ENCODE results near the gene GABRB1. TPM values are rescaled to one million over a fixed set of nuclear protein-coding genes. Genes with fewer than 3 reads are reported as not detected.

The GABRB1 gene
- total and polyA plus RNA-seq, 8 donors = 0.17 to 0.48 (median 0.32) TPM; not detected in 4

GRCh38 chr4:47054130-47054529 lies 22.8 kb downstream of the GABRB1 start:
- intact Hi-C loops (cut with DNase I) = no loop called here
- Histone ChIP-seq H3K4me1 (no peaks in the 10 kb centered on the region), H3K36me3 (no peaks in the 10 kb centered on the region), H3K27ac (no peak overlapping the region), H3K4me3 (no peak overlapping the region), H3K27me3 (peaks cover 0 to 4% of the 10 kb centered on the region in 2 donors), H3K9me3 (no peaks in the 10 kb centered on the region)
- ATAC-seq = peak; percentile 60
- no peak for TF ChIP-seq CTCF (IDR thresholded peaks at IDR 0.05)
- no peak for DNase-seq

GRCh38 chr4:47057991-47058390 lies 26.6 kb downstream of the GABRB1 start:
- ATAC-seq (no peak), DNase-seq (no peak)
- intact Hi-C loops (cut with DNase I) = no loop called here
- H3K36me3 ChIP-seq = no peaks in the 10 kb centered on the region
- H3K27me3 ChIP-seq = no peaks in the 10 kb centered on the region
- H3K4me1 ChIP-seq = no peaks in the 10 kb centered on the region
- H3K4me3 ChIP-seq = no peak overlapping the region
- no peak overlapping the region for H3K27ac ChIP-seq
- no peaks in the 10 kb centered on the region for H3K9me3 ChIP-seq
- no peak for TF ChIP-seq CTCF (IDR thresholded peaks at IDR 0.05)

GRCh38 chr4:47060561-47060960 lies 29.2 kb downstream of the GABRB1 start:
- intact Hi-C loops (cut with DNase I) = no loop called here
- no peak for DNase-seq
- Histone ChIP-seq H3K4me1 (no peaks in the 10 kb centered on the region), H3K27ac (no peak overlapping the region), H3K9me3 (no peaks in the 10 kb centered on the region), H3K4me3 (no peak overlapping the region), H3K27me3 (no peaks in the 10 kb centered on the region), H3K36me3 (no peaks in the 10 kb centered on the region)
- no peak for TF ChIP-seq CTCF (IDR thresholded peaks at IDR 0.05)
- no peak for ATAC-seq

- ATAC-seq (no peak), DNase-seq (no peak)
These were observed 30.1 kb downstream of the GABRB1 start for GRCh38 chr4:47061435-47061834.

GRCh38 chr4:47065051-47065481 lies 33.7 kb downstream of the GABRB1 start:
- no peaks in the 10 kb centered on the region for H3K36me3 ChIP-seq
- H3K27ac ChIP-seq = no peak overlapping the region
- intact Hi-C loops (cut with DNase I) = no loop called here
- no peak for ATAC-seq
- H3K4me1 ChIP-seq = no peaks in the 10 kb centered on the region
- no peaks in the 10 kb centered on the region for H3K27me3 ChIP-seq
- peak in 1 of 4 donors; percentile 28 for DNase-seq
- TF ChIP-seq CTCF (IDR thresholded peaks at IDR 0.05) = no peak
- no peaks in the 10 kb centered on the region for H3K9me3 ChIP-seq
- H3K4me3 ChIP-seq = no peak overlapping the region

More at GRCh38 chr4:47061435-47061834, 30.1 kb downstream of the GABRB1 start:
- no peaks in the 10 kb centered on the region for H3K27me3 ChIP-seq
- no peak overlapping the region for H3K27ac ChIP-seq
- intact Hi-C loops (cut with DNase I) = no loop called here
- H3K4me1 ChIP-seq = no peaks in the 10 kb centered on the region
- H3K36me3 ChIP-seq = no peaks in the 10 kb centered on the region
- no peaks in the 10 kb centered on the region for H3K9me3 ChIP-seq
- H3K4me3 ChIP-seq = no peak overlapping the region
- TF ChIP-seq CTCF (IDR thresholded peaks at IDR 0.05) = no peak

Measured in left lung (tissue), 10 donors.